HCT116 (cell line): ENCODE results near the gene CACNA2D3. TPM values are rescaled to one million over a fixed set of nuclear protein-coding genes. Genes with fewer than 3 reads are reported as not detected.

Source experiments
- ATAC-seq: fragments of 200-7000 bp; cut with Tn5 transposase; 2 replicates; pipeline ENCODE4 v1.9.1; 2020; ENCODE audit warnings: mild to moderate bottlenecking, moderate library complexity
- BruUV-seq: library from RNA; stranded (reverse); fragments of 400-500 nt; replicated peaks from 2 replicates; lab custom pipeline; 2021; lab: Mats Ljungman, UMichigan
- CTCF ChIA-PET: fragments of 300-600 bp; sonication (Branson Sonifier 250); formaldehyde crosslinking; loops from one replicate; lab custom pipeline; 2021; ENCODE audit warnings: antibody characterized with exemption; lab: Charles Lee
- POLR2A ChIA-PET: fragments of 300-600, 350-600 bp; sonication (Branson Sonifier 250); formaldehyde crosslinking; loops from one replicate; lab custom pipeline; 2021; ENCODE audit warnings: antibody characterized with exemption; lab: Charles Lee
- RAD21 ChIA-PET, 2 experiments: fragments of 300-600 bp; sonication (Branson Sonifier 250); formaldehyde crosslinking; loops; one replicate each; lab custom pipeline; 2023; ENCODE audit warnings: low total read pairs in 2 of 2; ENCODE audit not compliant: uncharacterized antibody in 2 of 2, unreplicated experiment in 2 of 2, low non-redundant PET in 1 of 2; lab: Charles Lee
- DNase-seq: peaks from one replicate; pipeline ENCODE4 v3.0.0-alpha.2; 2010; ENCODE audit warnings: low read depth, low spot score
- H2AFZ ChIP-seq: fragments of 200-600 bp; shearing (Covaris generic), sonication (generic); 2 replicates; pipeline ENCODE4 v1.6.1; 2017; ENCODE audit warnings: low read depth, mixed run types, mixed read lengths, antibody characterized with exemption, low read length; ENCODE audit not compliant: poor library complexity, severe bottlenecking
- H3K27ac ChIP-seq: 2 replicates; pipeline ENCODE4 v1.5.1; 2012; ENCODE audit warnings: low read depth, low read length
- H3K27me3 ChIP-seq: fragments of 200-600 bp; sonication (generic); 2 replicates; pipeline ENCODE4 v1.6.1; 2016; ENCODE audit warnings: mixed run types, low read length, mixed read lengths; ENCODE audit not compliant: insufficient read depth
- H3K36me3 ChIP-seq, 2 experiments: fragments of 200-500 bp in 1 of 2; fragments of 200-600 bp in 1 of 2; sonication (Bioruptor generic) in 1 of 2; sonication (generic) in 1 of 2; 2 replicates each; pipeline versions ENCODE4 v1.5.1 to v1.6.1; 2014 to 2016; ENCODE audit warnings: low read length in 2 of 2, inconsistent platforms in 1 of 2, mixed read lengths in 1 of 2, mixed run types in 1 of 2; ENCODE audit not compliant: insufficient read depth in 2 of 2, control insufficient read depth in 1 of 2
- H3K4me1 ChIP-seq, 2 experiments: fragments of 200-600 bp in 1 of 2; sonication (generic) in 1 of 2; 2 replicates each; pipeline versions ENCODE4 v1.5.1 to v1.6.1; 2012 to 2017; ENCODE audit warnings: low read length in 2 of 2, inconsistent platforms in 1 of 2, mild to moderate bottlenecking in 1 of 2, mixed read lengths in 1 of 2, mixed run types in 1 of 2, moderate library complexity in 1 of 2; ENCODE audit not compliant: insufficient read depth in 2 of 2, control insufficient read depth in 1 of 2
- H3K4me2 ChIP-seq: fragments of 200-600 bp; sonication (generic); 2 replicates; pipeline ENCODE4 v1.6.1; 2017; ENCODE audit warnings: mixed run types, low read length, mixed read lengths
- H3K4me3 ChIP-seq, 2 experiments: fragments of 200-600 bp in 1 of 2; sonication (generic) in 1 of 2; replicated peaks in 1 of 2; 2 replicates each; pipeline ENCODE4 v1.5.1; 2011 to 2016; ENCODE audit warnings: low read length in 2 of 2, control low read depth in 1 of 2, low read depth in 1 of 2, mild to moderate bottlenecking in 1 of 2, mixed read lengths in 1 of 2, mixed run types in 1 of 2
- H3K79me2 ChIP-seq: fragments of 200-600 bp; sonication (generic); 2 replicates; pipeline ENCODE4 v1.6.1; 2017; ENCODE audit warnings: mild to moderate bottlenecking, mixed run types, low read length, moderate library complexity, mixed read lengths; ENCODE audit not compliant: insufficient read depth
- H3K9ac ChIP-seq: fragments of 200-600 bp; sonication (generic); 2 replicates; pipeline ENCODE4 v1.6.1; 2016; ENCODE audit warnings: low read length, mixed read lengths
- H3K9me2 ChIP-seq: fragments of 200-600 bp; sonication (generic), shearing (Covaris generic); 2 replicates; pipeline ENCODE4 v1.6.1; 2017; ENCODE audit warnings: mixed run types, mild to moderate bottlenecking, moderate library complexity; ENCODE audit not compliant: insufficient read depth
- H3K9me3 ChIP-seq, 2 experiments: fragments of 200-500 bp in 1 of 2; fragments of 200-600 bp in 1 of 2; sonication (Bioruptor generic) in 1 of 2; sonication (generic) in 1 of 2; 2 replicates each; pipeline ENCODE4 v1.6.1; 2014 to 2017; ENCODE audit warnings: low read length in 2 of 2, mixed read lengths in 2 of 2, inconsistent platforms in 1 of 2, low read depth in 1 of 2, mild to moderate bottlenecking in 1 of 2, mixed run types in 1 of 2, moderate library complexity in 1 of 2; ENCODE audit not compliant: control insufficient read depth in 1 of 2, insufficient read depth in 1 of 2
- H4K20me1 ChIP-seq: fragments of 200-600 bp; sonication (generic), shearing (Covaris generic); 2 replicates; pipeline ENCODE4 v1.6.1; 2017; ENCODE audit warnings: mixed run types, mild to moderate bottlenecking, moderate library complexity; ENCODE audit not compliant: insufficient read depth
- CBX3 ChIP-seq: IDR thresholded peaks from 2 replicates; pipeline ENCODE4 v1.6.1; 2012; ENCODE audit warnings: low read depth
- CEBPB ChIP-seq: IDR thresholded peaks from 2 replicates; pipeline ENCODE4 v1.6.1; 2012; ENCODE audit warnings: low read depth
- CTCF ChIP-seq, 3 experiments: fragments of 200-600 bp in 1 of 3; sonication (generic) in 1 of 3; IDR thresholded peaks in 2 of 3; conservative IDR thresholded peaks in 1 of 3; 2 replicates each; pipeline ENCODE4 v1.5.1; 2012 to 2017; ENCODE audit warnings: low read depth in 2 of 3, low read length in 2 of 3, antibody characterized with exemption in 1 of 3, borderline replicate concordance in 1 of 3, control low read depth in 1 of 3, mild to moderate bottlenecking in 1 of 3, mixed read lengths in 1 of 3, mixed run types in 1 of 3, moderate library complexity in 1 of 3; ENCODE audit not compliant: insufficient read depth in 1 of 3
- ELF1 ChIP-seq: IDR thresholded peaks from 2 replicates; pipeline ENCODE4 v1.6.1; 2012; ENCODE audit warnings: low read depth, borderline replicate concordance
- EZH2 ChIP-seq: fragments of 200-600 bp; sonication (generic); IDR thresholded peaks from 2 replicates; pipeline ENCODE4 v1.6.1; 2017; ENCODE audit warnings: antibody characterized with exemption, mixed run types
- EZH2phosphoT487 ChIP-seq: fragments of 200-600 bp; IDR thresholded peaks from 2 replicates; pipeline ENCODE4 v1.6.1; 2018; ENCODE audit warnings: antibody characterized with exemption, borderline replicate concordance
- FOSL1 ChIP-seq: IDR thresholded peaks from 2 replicates; pipeline ENCODE4 v1.6.1; 2012; ENCODE audit warnings: low read depth
- JUND ChIP-seq: IDR thresholded peaks from 2 replicates; pipeline ENCODE4 v1.6.1; 2012
- MAX ChIP-seq: IDR thresholded peaks from 2 replicates; pipeline ENCODE4 v1.6.1; 2012
- POLR2AphosphoS5 ChIP-seq: IDR thresholded peaks from 2 replicates; pipeline ENCODE4 v1.6.1; 2011; ENCODE audit warnings: mild to moderate bottlenecking, low read depth, low read length, moderate library complexity
- SIN3A ChIP-seq: IDR thresholded peaks from 2 replicates; pipeline ENCODE4 v1.6.1; 2012; ENCODE audit warnings: low read depth
- SRF ChIP-seq: IDR thresholded peaks from 2 replicates; pipeline ENCODE4 v1.6.1; 2012; ENCODE audit warnings: low read depth
- YY1 ChIP-seq: IDR thresholded peaks from 2 replicates; pipeline ENCODE4 v1.6.1; 2011; ENCODE audit warnings: low read length, low read depth, moderate library complexity, mild to moderate bottlenecking; ENCODE audit not compliant: insufficient replicate concordance; ENCODE audit errors: extremely low read depth
- ZBTB33 ChIP-seq: IDR thresholded peaks from 2 replicates; pipeline ENCODE4 v1.6.1; 2011; ENCODE audit warnings: mild to moderate bottlenecking, low read length, moderate library complexity; ENCODE audit not compliant: insufficient replicate concordance; ENCODE audit errors: extremely low read depth
- ZFX ChIP-seq: fragments of 450-650 bp; IDR thresholded peaks from 2 replicates; pipeline ENCODE4 v1.6.1; 2017
- intact Hi-C: fragments of 100-400 bp; cut with micrococcal nuclease; formaldehyde crosslinking; loops from 2 replicates; pipeline ENCODE4 v1.10.0; 2022
- total RNA-seq: library from RNA; stranded (reverse); gene quantifications from one replicate; pipeline ENCODE4 v1.2.1, GENCODE V29; 2021; ENCODE audit not compliant: unreplicated experiment
- TF ChIP-seq, protein P1 (sequence below): IDR thresholded peaks from 2 replicates; pipeline ENCODE4 v1.6.1; 2012

Gene CACNA2D3
- total RNA-seq, 1 experiment from 2014 or later = 0.20 TPM

GRCh38 chr3:54125300-54125699, 2.9 kb downstream of the CACNA2D3 start:
- ATAC-seq = no peak
- H3K4me1 ChIP-seq = no peaks in the 10 kb centered on the region
- no peak overlapping the region for H3K9ac ChIP-seq
- peaks cover 26% of the 10 kb centered on the region for H3K27me3 ChIP-seq
- H3K27ac ChIP-seq = no peak overlapping the region
- ChIA-PET POLR2A (no interaction called here), RAD21 (no interaction called here), CTCF (interaction anchor here (1.1 kb wide), 1 partner anchor 186 kb away, joined by 3 read pairs; no protein-coding TSS in a partner anchor)
- no peak overlapping the region for H3K4me3 ChIP-seq
- H2AFZ ChIP-seq = no peak overlapping the region
- H3K79me2 ChIP-seq = no peaks in the 10 kb centered on the region
- no peaks in the 10 kb centered on the region for H3K9me2 ChIP-seq
- no peaks in the 10 kb centered on the region for H3K36me3 ChIP-seq
- TF ChIP-seq SRF (no peak), EZH2 (no peak), CEBPB (no peak), CTCF (IDR thresholded peaks at IDR 0.05 in 2 of 3, conservative IDR thresholded peaks at IDR 0.05 in 1 of 3; ENCODE audit: borderline replicate concordance in 1 of 3, insufficient read depth in 1 of 3, low read depth in 2 of 3, low read length in 2 of 3) (no peak), FOSL1 (no peak)
- TF ChIP-seq, all 23 proteins: peak for 0
- H3K9me3 ChIP-seq = no peaks in the 10 kb centered on the region
- no peak for DNase-seq
- BruUV-seq = no TSS peak
- intact Hi-C loops = no loop called here
- no peak overlapping the region for H3K4me2 ChIP-seq
- H4K20me1 ChIP-seq = no peaks in the 10 kb centered on the region

- ChIA-PET RAD21 (no interaction called here), CTCF (no interaction called here), POLR2A (no interaction called here)
- Histone ChIP-seq H3K9ac (no peak overlapping the region), H3K27ac (no peak overlapping the region), H3K4me1 (no peaks in the 10 kb centered on the region), H2AFZ (no peak overlapping the region), H3K4me3 (no peak overlapping the region), H3K4me2 (no peak overlapping the region), H3K79me2 (no peaks in the 10 kb centered on the region), H4K20me1 (no peaks in the 10 kb centered on the region), H3K36me3 (no peaks in the 10 kb centered on the region), H3K27me3 (peaks cover 26% of the 10 kb centered on the region), H3K9me2 (no peaks in the 10 kb centered on the region), H3K9me3 (no peaks in the 10 kb centered on the region)
- BruUV-seq = no TSS peak
- ATAC-seq (no peak), DNase-seq (no peak)
- intact Hi-C loops = no loop called here
- no peak for TF ChIP-seq POLR2AphosphoS5
- no peak for TF ChIP-seq SIN3A
- TF ChIP-seq YY1 = no peak
- TF ChIP-seq CBX3 = no peak
- no peak for TF ChIP-seq EZH2phosphoT487
- no peak for TF ChIP-seq CEBPB
- TF ChIP-seq MAX = no peak
- no peak for TF ChIP-seq SRF
- TF ChIP-seq ELF1 = no peak
- no peak for TF ChIP-seq JUND
- TF ChIP-seq, protein P1, sequence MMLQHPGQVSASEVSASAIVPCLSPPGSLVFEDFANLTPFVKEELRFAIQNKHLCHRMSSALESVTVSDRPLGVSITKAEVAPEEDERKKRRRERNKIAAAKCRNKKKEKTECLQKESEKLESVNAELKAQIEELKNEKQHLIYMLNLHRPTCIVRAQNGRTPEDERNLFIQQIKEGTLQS = no peak
- TF ChIP-seq FOSL1 = no peak
- no peak for TF ChIP-seq ZBTB33
- no peak for TF ChIP-seq ZFX
Observed at GRCh38 chr3:54126551-54126950, 4.2 kb downstream of the CACNA2D3 start.
